GM12864 (cell line): Measurements from ENCODE around the gene IFNA10.
"Not testable (repeated sequence)": the region's sequence is repeated elsewhere in the genome, so short reads cannot be mapped to it uniquely, and the experiment has no call there.

Source experiments
- DNase-seq: peaks from one replicate; pipeline ENCODE4 v3.0.0-alpha.2; 2011; ENCODE audit warnings: low read depth
- H3K4me3 ChIP-seq: 2 replicates; pipeline ENCODE4 v1.5.1; 2011; ENCODE audit warnings: mild to moderate bottlenecking, low read depth, low read length, control low read depth
- CTCF ChIP-seq: IDR thresholded peaks from 2 replicates; pipeline ENCODE4 v1.5.1; 2011; ENCODE audit warnings: low read depth, mild to moderate bottlenecking, moderate library complexity, low read length, control low read depth, inconsistent platforms; ENCODE audit errors: missing control alignments

IFNA10 gene

GRCh38 chr9:21235468-21236359, 28.8 kb upstream of the IFNA10 start:
- peak; percentile 27 for DNase-seq
- H3K4me3 ChIP-seq, result not testable (repeated sequence)
- peak; percentile 68 for TF ChIP-seq CTCF

- DNase-seq, result no peak
- TF ChIP-seq CTCF, result no peak
- no peak overlapping the region for H3K4me3 ChIP-seq
Observed at GRCh38 chr9:21234153-21234687, 27.3 kb upstream of the IFNA10 start.

GRCh38 chr9:21233258-21233657, 26.3 kb upstream of the IFNA10 start:
- DNase-seq, result no peak
- no peak overlapping the region for H3K4me3 ChIP-seq
- TF ChIP-seq CTCF, result no peak

GRCh38 chr9:21228122-21228521, 21.2 kb upstream of the IFNA10 start, which contains the start of gene IFNA17:
TSS of gene IFNA17 (minus strand) at chr9:21228222. CDS start at chr9:21228173, 49 bp downstream.
- no peak for TF ChIP-seq CTCF
- no peak for DNase-seq
- H3K4me3 ChIP-seq, result no peak within 1 kb of the TSS

GRCh38 chr9:21217211-21217610, 10.3 kb upstream of the IFNA10 start, which contains the start of gene IFNA16:
TSS of gene IFNA16 (minus strand) at chr9:21217311. CDS start at chr9:21217305, 6 bp downstream.
- not testable (repeated sequence) for H3K4me3 ChIP-seq, DNase-seq

- TF ChIP-seq CTCF, result peak; percentile 60
- H3K4me3 ChIP-seq, DNase-seq: not testable (repeated sequence)
Observed at GRCh38 chr9:21213411-21214326, 6.7 kb upstream of the IFNA10 start.

- DNase-seq, H3K4me3 ChIP-seq: not testable (repeated sequence)
Observed at GRCh38 chr9:21212160-21212559, 5.2 kb upstream of the IFNA10 start.

GRCh38 chr9:21210782-21211181, 3.8 kb upstream of the IFNA10 start:
- DNase-seq, H3K4me3 ChIP-seq: not testable (repeated sequence)
